ENCODE measurements around the gene DCAF4.

DCAF4 gene

DNA sequence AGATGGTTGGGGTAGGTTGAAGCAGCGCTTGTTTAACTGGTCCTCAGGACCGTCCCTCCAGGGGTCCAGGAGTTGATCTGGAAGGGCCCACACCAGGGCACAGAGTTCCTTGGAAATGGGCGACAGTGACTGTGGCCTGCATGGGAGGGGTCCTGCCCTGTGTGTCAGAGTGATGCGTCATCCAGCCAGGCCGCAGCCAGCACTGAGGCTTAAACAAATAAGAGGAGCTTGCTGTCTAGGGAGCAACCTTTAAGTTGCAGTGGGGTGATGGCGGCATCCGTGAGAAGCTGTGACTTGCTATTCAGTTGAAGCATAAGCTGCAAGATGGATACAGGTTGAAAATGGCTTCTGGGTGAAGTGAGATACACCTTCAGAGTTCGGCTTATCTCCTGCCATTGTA is 20.2 kb downstream of the DCAF4 start:
- Histone ChIP-seq H3K9ac (ENCODE audit: low read length) (no peak overlapping the region), H3K27me3 (ENCODE audit: insufficient read depth, low read length) (no peaks in the 10 kb centered on the region), H2BK12ac (ENCODE audit: low read length) (no peak overlapping the region), H3K4me1 (ENCODE audit: control insufficient read depth in 1 of 2, insufficient read depth in 2 of 2, low read length in 2 of 2) (no peaks in the 10 kb centered on the region), H3K9me3 (ENCODE audit: insufficient read depth, low read depth, low read length) (no peaks in the 10 kb centered on the region), H2AK5ac (ENCODE audit: low read length) (no peak overlapping the region), H2AFZ (ENCODE audit: insufficient read depth, low read length, poor library complexity) (no peak overlapping the region), H2BK120ac (ENCODE audit: insufficient read depth, low read length, poor library complexity) (no peak overlapping the region), H4K8ac (ENCODE audit: low read depth, low read length) (no peak overlapping the region), H3K79me1 (ENCODE audit: low read length) (no peaks in the 10 kb centered on the region), H4K91ac (ENCODE audit: low read depth, low read length) (no peak overlapping the region), H3K4ac (ENCODE audit: low read depth, low read length) (no peak overlapping the region), H4K12ac (ENCODE audit: low read depth, low read length) (no peak overlapping the region), H3K36me3 (ENCODE audit: control insufficient read depth in 1 of 2, insufficient read depth in 2 of 2, low read length in 2 of 2) (peaks cover 39 to 50% of the 10 kb centered on the region in 2 experiments), H3K79me2 (ENCODE audit: control insufficient read depth, insufficient read depth, low read length, poor library complexity) (no peaks in the 10 kb centered on the region), H3K18ac (ENCODE audit: low read length) (no peak overlapping the region), H3K23ac (ENCODE audit: low read length) (no peak overlapping the region), H3K4me2 (ENCODE audit: low read length) (no peak overlapping the region), H3K27ac (ENCODE audit: low read depth, low read length) (no peak overlapping the region), H3K14ac (ENCODE audit: low read length) (no peak overlapping the region), H2BK5ac (ENCODE audit: low read depth, low read length, poor library complexity) (no peak overlapping the region), H3K4me3 (ENCODE audit: low read depth, low read length) (no peak overlapping the region)
- no CpG with 5 or more reads among the region's 8 CpGs for WGBS (ENCODE audit: extremely low coverage, insufficient coverage, insufficient read length)
- no peak for DNase-seq

DNA sequence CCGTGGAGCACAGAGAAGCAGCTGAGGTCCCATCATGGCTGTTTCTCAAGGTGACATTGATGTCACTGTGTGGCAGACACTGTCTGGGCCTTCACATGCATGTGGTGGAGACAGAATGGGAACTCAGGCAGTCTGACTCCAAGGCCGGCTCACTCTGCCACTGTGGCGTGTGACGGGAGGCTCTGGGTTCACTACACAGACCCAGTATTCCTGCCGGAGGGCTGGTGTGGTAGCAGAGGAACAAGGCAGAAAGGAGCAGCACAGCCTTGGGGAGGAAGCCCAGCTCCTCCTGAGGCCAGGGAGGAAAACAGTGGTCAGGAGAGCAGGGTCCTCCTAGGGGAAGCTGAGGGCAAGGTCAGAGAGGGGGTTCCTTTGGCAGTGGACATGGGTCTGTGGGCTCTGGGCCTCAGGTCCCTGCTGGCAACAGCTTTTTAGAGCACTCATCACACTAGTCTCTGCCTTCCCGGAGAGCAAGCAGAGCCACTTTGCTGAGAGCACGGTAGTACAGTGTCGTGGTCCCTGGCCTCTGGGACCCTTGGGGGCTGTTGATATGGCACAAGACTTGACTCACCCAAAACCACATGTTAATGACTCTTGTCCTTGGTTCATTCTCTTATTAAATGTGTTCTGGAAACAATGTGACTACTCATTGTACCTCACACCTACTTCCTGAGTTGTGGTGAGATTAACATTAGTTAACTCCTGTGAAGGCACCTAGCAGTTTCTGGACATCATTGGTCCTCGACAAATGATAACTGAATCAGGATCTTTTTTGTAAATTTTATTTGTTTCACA is 21.3 kb downstream of the DCAF4 start:
- DNase-seq: no peak
- Histone ChIP-seq H3K79me2 (ENCODE audit: control insufficient read depth, insufficient read depth, low read length, poor library complexity) (no peaks in the 10 kb centered on the region), H2BK12ac (ENCODE audit: low read length) (no peak overlapping the region), H4K12ac (ENCODE audit: low read depth, low read length) (no peak overlapping the region), H3K9ac (ENCODE audit: low read length) (no peak overlapping the region), H3K4me1 (ENCODE audit: control insufficient read depth in 1 of 2, insufficient read depth in 2 of 2, low read length in 2 of 2) (no peaks in the 10 kb centered on the region), H3K14ac (ENCODE audit: low read length) (no peak overlapping the region), H3K27ac (ENCODE audit: low read depth, low read length) (no peak overlapping the region), H3K4ac (ENCODE audit: low read depth, low read length) (no peak overlapping the region), H2BK120ac (ENCODE audit: insufficient read depth, low read length, poor library complexity) (no peak overlapping the region), H3K4me2 (ENCODE audit: low read length) (no peak overlapping the region), H2AFZ (ENCODE audit: insufficient read depth, low read length, poor library complexity) (no peak overlapping the region), H2BK5ac (ENCODE audit: low read depth, low read length, poor library complexity) (no peak overlapping the region), H3K36me3 (ENCODE audit: control insufficient read depth in 1 of 2, insufficient read depth in 2 of 2, low read length in 2 of 2) (peaks cover 40 to 50% of the 10 kb centered on the region in 2 experiments), H2AK5ac (ENCODE audit: low read length) (no peak overlapping the region), H4K8ac (ENCODE audit: low read depth, low read length) (no peak overlapping the region), H3K9me3 (ENCODE audit: insufficient read depth, low read depth, low read length) (no peaks in the 10 kb centered on the region), H4K91ac (ENCODE audit: low read depth, low read length) (no peak overlapping the region), H3K79me1 (ENCODE audit: low read length) (no peaks in the 10 kb centered on the region), H3K27me3 (ENCODE audit: insufficient read depth, low read length) (no peaks in the 10 kb centered on the region), H3K4me3 (ENCODE audit: low read depth, low read length) (no peak overlapping the region), H3K23ac (ENCODE audit: low read length) (no peak overlapping the region), H3K18ac (ENCODE audit: low read length) (no peak overlapping the region)
- WGBS (ENCODE audit: extremely low coverage, insufficient coverage, insufficient read length): no CpG with 5 or more reads among the region's 9 CpGs

DNA sequence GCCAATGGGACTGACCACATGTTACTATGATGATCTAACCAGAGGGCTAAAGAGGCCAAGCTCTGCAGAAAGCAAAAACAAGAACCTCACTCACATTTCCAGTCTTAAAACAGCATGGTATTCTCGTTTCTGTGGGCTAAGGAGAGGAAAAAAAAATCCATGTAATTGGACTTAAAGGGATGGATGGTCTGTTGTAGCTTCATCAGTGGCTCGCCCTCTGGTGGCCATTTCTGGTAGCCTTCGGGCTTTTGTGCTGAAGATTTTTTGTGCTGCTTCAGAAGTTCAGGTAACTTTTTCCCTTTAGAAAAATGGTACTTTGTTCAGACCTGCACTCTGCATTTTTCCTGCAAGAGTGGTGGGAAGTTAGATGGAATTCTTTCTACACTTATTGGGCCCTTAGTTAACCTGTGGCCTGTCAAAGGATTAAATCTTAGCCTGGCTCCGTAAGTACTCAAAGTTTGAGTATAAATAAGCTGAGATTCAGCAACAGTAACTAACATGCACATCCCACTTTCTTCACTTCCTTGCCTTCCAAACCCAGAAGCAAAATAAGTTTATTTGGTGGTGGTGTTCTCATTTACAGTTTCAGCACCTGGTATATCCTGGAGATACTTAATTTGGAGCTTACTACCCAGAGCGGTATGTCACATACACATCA is 22.3 kb downstream of the DCAF4 start:
- Histone ChIP-seq H3K27ac (ENCODE audit: low read depth, low read length) (no peak overlapping the region), H3K4me2 (ENCODE audit: low read length) (no peak overlapping the region), H3K79me2 (ENCODE audit: control insufficient read depth, insufficient read depth, low read length, poor library complexity) (no peaks in the 10 kb centered on the region), H3K18ac (ENCODE audit: low read length) (no peak overlapping the region), H3K4ac (ENCODE audit: low read depth, low read length) (no peak overlapping the region), H3K27me3 (ENCODE audit: insufficient read depth, low read length) (no peaks in the 10 kb centered on the region), H3K9me3 (ENCODE audit: insufficient read depth, low read depth, low read length) (no peaks in the 10 kb centered on the region), H3K79me1 (ENCODE audit: low read length) (no peaks in the 10 kb centered on the region), H2AK5ac (ENCODE audit: low read length) (no peak overlapping the region), H3K4me1 (ENCODE audit: control insufficient read depth in 1 of 2, insufficient read depth in 2 of 2, low read length in 2 of 2) (no peaks in the 10 kb centered on the region), H2AFZ (ENCODE audit: insufficient read depth, low read length, poor library complexity) (no peak overlapping the region), H3K4me3 (ENCODE audit: low read depth, low read length) (no peak overlapping the region), H3K14ac (ENCODE audit: low read length) (no peak overlapping the region), H2BK5ac (ENCODE audit: low read depth, low read length, poor library complexity) (no peak overlapping the region), H4K8ac (ENCODE audit: low read depth, low read length) (no peak overlapping the region), H4K91ac (ENCODE audit: low read depth, low read length) (no peak overlapping the region), H3K9ac (ENCODE audit: low read length) (no peak overlapping the region), H3K36me3 (ENCODE audit: control insufficient read depth in 1 of 2, insufficient read depth in 2 of 2, low read length in 2 of 2) (peaks cover 30 to 41% of the 10 kb centered on the region in 2 experiments), H3K23ac (ENCODE audit: low read length) (no peak overlapping the region), H4K12ac (ENCODE audit: low read depth, low read length) (no peak overlapping the region), H2BK12ac (ENCODE audit: low read length) (no peak overlapping the region), H2BK120ac (ENCODE audit: insufficient read depth, low read length, poor library complexity) (no peak overlapping the region)
- peak; percentile 69 to 87 for DNase-seq
- WGBS (ENCODE audit: extremely low coverage, insufficient coverage, insufficient read length): no CpG with 5 or more reads among the region's 5 CpGs

DNA sequence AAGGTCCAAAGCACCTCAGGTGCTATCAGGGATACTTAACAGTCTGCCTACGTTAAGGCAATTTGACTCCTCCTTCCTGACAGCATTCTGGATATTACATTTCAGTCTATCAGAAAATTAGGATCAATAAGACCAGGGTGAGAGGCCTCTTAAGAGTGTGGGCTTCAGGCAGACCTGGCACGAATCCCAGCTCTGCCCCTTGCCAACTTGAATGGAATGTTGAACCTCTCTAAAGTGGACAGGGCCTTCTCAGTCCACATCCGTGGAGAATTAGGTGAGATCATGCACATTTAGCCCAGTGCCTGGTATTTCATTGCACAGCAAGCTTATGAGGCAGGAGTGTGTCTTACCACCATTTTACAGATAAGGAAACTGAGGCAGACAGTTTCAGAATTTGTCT is 25.9 kb downstream of the DCAF4 start:
- Histone ChIP-seq H2AK5ac (ENCODE audit: low read length) (no peak overlapping the region), H4K91ac (ENCODE audit: low read depth, low read length) (no peak overlapping the region), H4K8ac (ENCODE audit: low read depth, low read length) (no peak overlapping the region), H3K36me3 (ENCODE audit: control insufficient read depth in 1 of 2, insufficient read depth in 2 of 2, low read length in 2 of 2) (peaks cover 36 to 41% of the 10 kb centered on the region in 2 experiments), H2BK5ac (ENCODE audit: low read depth, low read length, poor library complexity) (no peak overlapping the region), H4K12ac (ENCODE audit: low read depth, low read length) (no peak overlapping the region), H3K9me3 (ENCODE audit: insufficient read depth, low read depth, low read length) (no peaks in the 10 kb centered on the region), H3K27me3 (ENCODE audit: insufficient read depth, low read length) (no peaks in the 10 kb centered on the region), H2BK120ac (ENCODE audit: insufficient read depth, low read length, poor library complexity) (no peak overlapping the region), H3K79me1 (ENCODE audit: low read length) (no peaks in the 10 kb centered on the region), H3K23ac (ENCODE audit: low read length) (no peak overlapping the region), H3K4me2 (ENCODE audit: low read length) (no peak overlapping the region), H3K18ac (ENCODE audit: low read length) (no peak overlapping the region), H3K4me3 (ENCODE audit: low read depth, low read length) (no peak overlapping the region), H2BK12ac (ENCODE audit: low read length) (no peak overlapping the region), H3K14ac (ENCODE audit: low read length) (no peak overlapping the region), H3K27ac (ENCODE audit: low read depth, low read length) (no peak overlapping the region), H3K4me1 (ENCODE audit: control insufficient read depth in 1 of 2, insufficient read depth in 2 of 2, low read length in 2 of 2) (no peaks in the 10 kb centered on the region), H2AFZ (ENCODE audit: insufficient read depth, low read length, poor library complexity) (no peak overlapping the region), H3K4ac (ENCODE audit: low read depth, low read length) (no peak overlapping the region), H3K9ac (ENCODE audit: low read length) (no peak overlapping the region), H3K79me2 (ENCODE audit: control insufficient read depth, insufficient read depth, low read length, poor library complexity) (no peaks in the 10 kb centered on the region)
- no CpG with 5 or more reads among the region's 3 CpGs for WGBS (ENCODE audit: extremely low coverage, insufficient coverage, insufficient read length)
- DNase-seq: no peak

Data from trophoblast cell (in vitro differentiated cells and primary cell).